NCI-H128 (cell line): ENCODE results near the gene TMEM52.
A peak's percentile ranks its signal among the peaks of the same experiment; 100 is the strongest.
"Not testable (repeated sequence)": the region's sequence is repeated elsewhere in the genome, so short reads cannot be mapped to it uniquely, and the experiment has no call there.

Experiments
- DNase-seq: peaks from one replicate; lab custom pipeline; 2025; ENCODE audit not compliant: unreplicated experiment; lab: John Stamatoyannopoulos, UW

The TMEM52 gene

GRCh38 chr1:1894354-1895059, 24.6 kb downstream of the TMEM52 start:
- DNase-seq, result no peak

GRCh38 chr1:1893997-1894353, 25.1 kb downstream of the TMEM52 start:
- DNase-seq, result no peak

- DNase-seq, result no peak
These were observed 25.6 kb downstream of the TMEM52 start for GRCh38 chr1:1893291-1893985.

- DNase-seq, result no peak
These were observed 26.3 kb downstream of the TMEM52 start for GRCh38 chr1:1892763-1893120.

GRCh38 chr1:1892079-1892762, 26.9 kb downstream of the TMEM52 start:
- no peak for DNase-seq

- DNase-seq, result peak; percentile 37
These were observed 27.6 kb downstream of the TMEM52 start for GRCh38 chr1:1891349-1892078.

- peak; percentile 92 for DNase-seq
These were observed 28.4 kb downstream of the TMEM52 start, which contains the start of gene GNB1 for GRCh38 chr1:1890506-1891348. TSS of gene GNB1 (minus strand) at chr1:1891087. CDS start at chr1:1825453, 65,634 bp downstream.

GRCh38 chr1:1889847-1890505, 29.1 kb downstream of the TMEM52 start:
- DNase-seq, result no peak

GRCh38 chr1:1889090-1889750, 29.9 kb downstream of the TMEM52 start:
- DNase-seq, result no peak

GRCh38 chr1:1883890-1884289, 35.2 kb downstream of the TMEM52 start:
- DNase-seq, result not testable (repeated sequence)

- DNase-seq, result no peak
These were observed 35.8 kb downstream of the TMEM52 start for GRCh38 chr1:1883092-1883873.

GRCh38 chr1:1881727-1882126, 37.4 kb downstream of the TMEM52 start:
- DNase-seq, result no peak

- no peak for DNase-seq
These were observed 38.3 kb downstream of the TMEM52 start for GRCh38 chr1:1880617-1881312.

- DNase-seq, result no peak
These were observed 39.1 kb downstream of the TMEM52 start for GRCh38 chr1:1879942-1880341.

- no peak for DNase-seq
These were observed 41.1 kb downstream of the TMEM52 start for GRCh38 chr1:1877865-1878436.

- DNase-seq, result no peak
These were observed 42.6 kb downstream of the TMEM52 start for GRCh38 chr1:1876335-1876930.

- DNase-seq, result no peak
These were observed 43.1 kb downstream of the TMEM52 start for GRCh38 chr1:1875932-1876331.
